ENCODE results near the gene RELN.

GRCh38 chr7:103952408-103952807 is 37.0 kb downstream of the RELN start:
- TF ChIP-seq OVOL3 (tag by site-specific recombination; IDR thresholded peaks at IDR 0.05) = no peak
- TF ChIP-seq ZBTB1 (tag by site-specific recombination; IDR thresholded peaks at IDR 0.05) = no peak
- TF ChIP-seq CTCF (tag by site-specific recombination; IDR thresholded peaks at IDR 0.05) = no peak
- no peak for TF ChIP-seq ZNF138 (tag by site-specific recombination; IDR thresholded peaks at IDR 0.05; ENCODE audit: borderline replicate concordance)
- TF ChIP-seq SP2 (tag by site-specific recombination; IDR thresholded peaks at IDR 0.05) = no peak
- no peak for TF ChIP-seq ZNF513 (tag by site-specific recombination; IDR thresholded peaks at IDR 0.05)
- no peak for TF ChIP-seq ZIC2 (tag by site-specific recombination; IDR thresholded peaks at IDR 0.05)
- TF ChIP-seq ZNF433 (tag by site-specific recombination; IDR thresholded peaks at IDR 0.05; ENCODE audit: low read depth) = no peak
- TF ChIP-seq ZNF274 (IDR thresholded peaks at IDR 0.05; ENCODE audit: low read length) = no peak
- TF ChIP-seq ZNF274 (tag by site-specific recombination; IDR thresholded peaks at IDR 0.05; ENCODE audit: borderline replicate concordance) = no peak
- no peak for TF ChIP-seq ZBTB10 (tag by site-specific recombination; IDR thresholded peaks at IDR 0.05)

All from HEK293 (cell line).